ENCODE data around the gene NXPE2. TPM values are rescaled to one million over a fixed set of nuclear protein-coding genes. Genes with fewer than 3 reads are reported as not detected.

The NXPE2 gene
- total and polyA plus RNA-seq, 2 of the 8 experiments (the other 6 are each of a cell fraction or from before 2014, with no cell fraction given) = not detected

DNA sequence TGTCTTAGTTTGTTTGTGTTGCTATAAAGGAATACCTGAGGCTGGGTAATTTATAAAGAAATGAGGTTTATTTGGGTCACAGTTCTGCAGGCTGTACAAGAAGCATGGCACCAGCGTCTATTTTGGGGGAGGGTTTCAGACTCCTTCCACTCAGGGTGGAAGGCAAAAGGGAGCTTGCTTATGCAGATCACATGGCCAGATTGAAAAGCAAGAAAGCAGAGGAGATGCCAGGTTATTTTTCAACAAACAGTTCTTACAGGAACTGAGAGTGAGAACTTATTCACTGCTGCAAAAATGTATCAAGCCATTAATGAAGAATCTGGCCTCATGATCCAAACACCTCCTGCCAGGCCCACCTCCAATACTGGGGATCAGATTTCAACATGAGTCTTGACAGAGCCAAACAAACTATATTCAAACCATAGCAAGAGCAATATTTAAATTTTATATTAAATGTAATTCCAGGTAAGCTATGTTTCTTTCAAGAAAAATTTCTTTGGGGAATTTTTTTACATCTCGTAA is 66.9 kb downstream of the NXPE2 start:
- Histone ChIP-seq H2BK12ac (ENCODE audit: low read depth, low read length) (no peak overlapping the region), H3K23me2 (ENCODE audit: low read depth, low read length) (no peaks in the 10 kb centered on the region), H3K56ac (replicated peaks; ENCODE audit: insufficient read length, low read depth, low read length) (no peak overlapping the region), H3K9me3 (ENCODE audit: insufficient read depth in 2 of 2, low read depth in 1 of 2, low read length in 1 of 2) (no peaks in the 10 kb centered on the region), H3K36me3 (ENCODE audit: control insufficient read depth in 2 of 4, insufficient read depth in 4 of 4, low read length in 3 of 4) (no peaks in the 10 kb centered on the region), H3K4ac (replicated peaks; ENCODE audit: insufficient read length, low read depth, low read length) (no peak overlapping the region), H3K79me2 (ENCODE audit: control insufficient read depth in 1 of 2, insufficient read depth in 2 of 2, low read length in 2 of 2) (no peaks in the 10 kb centered on the region), H3K4me1 (replicated peaks in 1 of 4; ENCODE audit: control insufficient read depth in 3 of 4, insufficient read depth in 4 of 4, low read length in 3 of 4) (no peaks in the 10 kb centered on the region), H2BK5ac (ENCODE audit: low read depth, low read length) (no peak overlapping the region), H3K27me3 (replicated peaks in 1 of 4; ENCODE audit: control insufficient read depth in 3 of 4, extremely low read depth in 1 of 4, insufficient read depth in 3 of 4, low read length in 3 of 4) (no peaks in the 10 kb centered on the region), H4K91ac (replicated peaks; ENCODE audit: insufficient read length, low read length) (no peak overlapping the region), H3K79me1 (ENCODE audit: low read depth, low read length) (no peaks in the 10 kb centered on the region), H2BK20ac (ENCODE audit: low read length) (no peak overlapping the region), H3K18ac (ENCODE audit: extremely low read depth, low read length) (no peak overlapping the region), H4K8ac (ENCODE audit: extremely low read depth, insufficient read depth, low read length) (no peak overlapping the region), H2BK15ac (ENCODE audit: low read length) (no peak overlapping the region), H4K20me1 (replicated peaks in 1 of 2; ENCODE audit: control insufficient read depth in 1 of 2, insufficient read depth in 2 of 2, low read length in 2 of 2) (no peaks in the 10 kb centered on the region), H3K23ac (ENCODE audit: insufficient read length) (no peak overlapping the region), H3K14ac (ENCODE audit: insufficient read length) (no peak overlapping the region), H2AK5ac (ENCODE audit: low read depth, low read length) (no peak overlapping the region), H3K9ac (replicated peaks in 1 of 4; ENCODE audit: extremely low read depth in 1 of 4, low read depth in 3 of 4, low read length in 3 of 4) (no peak overlapping the region), H3K4me2 (ENCODE audit: insufficient read depth in 1 of 2, low read depth in 2 of 2, low read length in 2 of 2) (no peak overlapping the region), H4K5ac (ENCODE audit: insufficient read length, low read depth, low read length) (no peak overlapping the region), H2BK120ac (replicated peaks; ENCODE audit: low read depth, low read length) (no peak overlapping the region), H3K4me3 (ENCODE audit: extremely low read depth in 1 of 4, insufficient read depth in 2 of 4, low read depth in 3 of 4, low read length in 4 of 4) (no peak overlapping the region), H3K27ac (ENCODE audit: low read depth, low read length) (no peak overlapping the region), H2AFZ (ENCODE audit: low read length) (peak overlapping the region; percentile 72; the same call in 1 of the 2 replicates)
- no peak for FAIRE-seq
- 83% methylated on average over 2 of the region's 2 CpGs; no CpG with 5 or more reads in 1 of the 2 experiments for WGBS, 2 experiments (ENCODE audit: extremely low coverage in 1 of 2, insufficient coverage in 1 of 2, insufficient read length in 1 of 2, insufficient replicate concordance in 2 of 2, low coverage in 1 of 2, low lambda C conversion rate in 2 of 2, missing lambda C conversion rate in 1 of 2)
- ChIA-PET POLR2A (ENCODE audit: partially characterized antibody) (no interaction called here), CTCF (ENCODE audit: partially characterized antibody) (no interaction called here)
- DNase-seq (ENCODE audit: low read depth in 1 of 2, low spot score in 2 of 2) = no peak
- TF ChIP-seq POLR2A (IDR thresholded peaks at IDR 0.05; ENCODE audit: control extremely low read depth in 1 of 2, low read depth in 2 of 2, low read length in 2 of 2) = no peak
